Bronchial epithelial cell (primary cell): ENCODE results near the gene KCNJ10. TPM values are rescaled to one million over a fixed set of nuclear protein-coding genes. Genes with fewer than 3 reads are reported as not detected.
A peak's percentile ranks its signal among the peaks of the same experiment; 100 is the strongest.

Source experiments
- DNase-seq: peaks from one replicate; pipeline ENCODE4 v3.0.0-alpha.2; 2010; ENCODE audit warnings: low read depth
- FAIRE-seq: peaks from 2 replicates; lab custom pipeline; 2011; peaks lifted over from hg19 to GRCh38; lab: Jason Lieb, UNC
- H3K27me3 ChIP-seq: 2 replicates; pipeline ENCODE4 v1.5.1; 2011; ENCODE audit warnings: low read length; ENCODE audit not compliant: control insufficient read depth, insufficient read depth
- H3K36me3 ChIP-seq: 2 replicates; pipeline ENCODE4 v1.5.1; 2011; ENCODE audit warnings: low read length; ENCODE audit not compliant: control insufficient read depth, insufficient read depth
- H3K4me3 ChIP-seq: 2 replicates; pipeline ENCODE4 v1.5.1; 2011; ENCODE audit warnings: mild to moderate bottlenecking, low read depth, low read length, control low read depth
- CTCF ChIP-seq: IDR thresholded peaks from 2 replicates; pipeline ENCODE4 v1.5.1; 2011; ENCODE audit warnings: mild to moderate bottlenecking, moderate library complexity, low read length, control low read depth, inconsistent platforms; ENCODE audit not compliant: insufficient read depth, severe bottlenecking
- total RNA-seq: library from RNA; depleted of rRNA; stranded (reverse); fragments of >200 nt; gene quantifications from 2 replicates; pipeline ENCODE4 v1.2.1, GENCODE V29; 2014

Gene KCNJ10
- total RNA-seq, 1 donor from 2014 or later, result not detected

- no peak for TF ChIP-seq CTCF
- DNase-seq (no peak), FAIRE-seq (no peak)
- no peaks in the 10 kb centered on the region for H3K36me3 ChIP-seq
- peaks cover 25% of the 10 kb centered on the region for H3K27me3 ChIP-seq
- H3K4me3 ChIP-seq, result no peak overlapping the region
Measured at GRCh38 chr1:160079448-160079847, 9.5 kb upstream of the KCNJ10 start.

GRCh38 chr1:160078512-160079195, 8.7 kb upstream of the KCNJ10 start:
- Histone ChIP-seq H3K27me3 (peaks cover 25% of the 10 kb centered on the region), H3K4me3 (no peak overlapping the region), H3K36me3 (no peaks in the 10 kb centered on the region)
- DNase-seq (peak; percentile 32), FAIRE-seq (no peak)
- peak; percentile 89 for TF ChIP-seq CTCF

GRCh38 chr1:160077486-160077885, 7.5 kb upstream of the KCNJ10 start:
- Histone ChIP-seq H3K4me3 (no peak overlapping the region), H3K36me3 (no peaks in the 10 kb centered on the region), H3K27me3 (peaks cover 21% of the 10 kb centered on the region)
- no peak for FAIRE-seq
- TF ChIP-seq CTCF, result no peak
- no peak for DNase-seq

GRCh38 chr1:160076295-160076694, 6.3 kb upstream of the KCNJ10 start:
- FAIRE-seq, result no peak

GRCh38 chr1:160075836-160076235, 5.9 kb upstream of the KCNJ10 start:
- no peak overlapping the region for H3K4me3 ChIP-seq
- H3K36me3 ChIP-seq, result no peaks in the 10 kb centered on the region
- FAIRE-seq (no peak), DNase-seq (no peak)
- TF ChIP-seq CTCF, result no peak
- H3K27me3 ChIP-seq, result peaks cover 9% of the 10 kb centered on the region

More at GRCh38 chr1:160076295-160076694, 6.3 kb upstream of the KCNJ10 start:
- no peaks in the 10 kb centered on the region for H3K36me3 ChIP-seq
- H3K27me3 ChIP-seq, result peaks cover 10% of the 10 kb centered on the region
- TF ChIP-seq CTCF, result no peak
- no peak overlapping the region for H3K4me3 ChIP-seq
- no peak for DNase-seq

- DNase-seq, result no peak
- Histone ChIP-seq H3K27me3 (peaks cover 9% of the 10 kb centered on the region), H3K4me3 (no peak overlapping the region), H3K36me3 (no peaks in the 10 kb centered on the region)
- FAIRE-seq, result no peak
- TF ChIP-seq CTCF, result no peak
Measured at GRCh38 chr1:160074865-160075264, 4.9 kb upstream of the KCNJ10 start.
